Measurements from ENCODE around the gene ZNF710. TPM values are rescaled to one million over a fixed set of nuclear protein-coding genes. Genes with fewer than 3 reads are reported as not detected.

The ZNF710 gene
- total RNA-seq, 2 experiments from 2014 or later: 13.8 to 19.0 TPM

DNA sequence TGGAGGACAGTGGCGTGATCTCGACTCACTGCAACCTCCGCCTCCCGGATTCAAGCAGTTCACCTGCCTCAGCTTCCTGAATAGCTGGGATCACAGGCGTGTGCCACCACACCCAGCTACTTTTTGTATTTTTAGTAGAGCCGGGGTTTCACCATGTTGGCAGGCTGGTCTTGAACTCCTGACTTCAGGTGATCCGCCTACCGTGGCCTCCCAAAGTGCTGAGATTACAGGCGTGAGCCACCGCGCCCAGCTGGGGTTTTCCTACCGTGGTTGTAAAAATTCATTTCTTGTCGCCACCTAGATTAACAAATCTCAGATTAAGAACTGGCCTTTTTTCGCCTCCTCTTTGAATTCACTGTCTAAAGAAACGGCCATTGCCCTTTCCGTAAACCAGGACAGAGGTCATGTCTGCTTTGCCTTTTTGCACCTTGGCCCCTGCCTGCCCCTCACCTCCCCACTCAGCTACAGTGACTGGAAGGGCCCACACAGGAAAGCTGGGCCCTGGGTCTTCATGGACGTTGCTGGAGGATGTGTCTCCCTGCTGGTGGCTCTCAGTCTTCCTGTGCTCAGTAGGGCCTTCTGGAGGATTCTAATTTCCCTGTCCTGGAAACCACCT is 17.2 kb downstream of the ZNF710 start:
- Histone ChIP-seq H3K9me3 (ENCODE audit: low read length) (no peaks in the 10 kb centered on the region; the same call in 1 of the 2 replicates), H3K79me2 (ENCODE audit: insufficient read depth, low read depth, low read length) (peaks cover 14% of the 10 kb centered on the region; the same call in 1 of the 2 replicates), H4K20me1 (ENCODE audit: insufficient read depth, low read length) (peaks cover 5% of the 10 kb centered on the region), H3K27ac (ENCODE audit: low read depth, low read length, poor library complexity, severe bottlenecking) (no peak overlapping the region), H2AFZ (ENCODE audit: low read length) (no peak overlapping the region), H3K4me2 (ENCODE audit: low read length) (no peak overlapping the region), H3K36me3 (ENCODE audit: insufficient read depth, low read length) (no peaks in the 10 kb centered on the region), H3K9me2 (ENCODE audit: insufficient read depth, low read length) (no peaks in the 10 kb centered on the region), H3K4me1 (ENCODE audit: insufficient read depth, low read length, poor library complexity, severe bottlenecking) (no peaks in the 10 kb centered on the region), H3K4me3 (ENCODE audit: low read depth, low read length, poor library complexity, severe bottlenecking) (no peak overlapping the region)
- BruUV-seq (replicated peaks): no TSS peak
- no peak for TF ChIP-seq EZH2phosphoT487 (IDR thresholded peaks at IDR 0.05; ENCODE audit: borderline replicate concordance, low read depth, low read length)
- TF ChIP-seq, protein P1, sequence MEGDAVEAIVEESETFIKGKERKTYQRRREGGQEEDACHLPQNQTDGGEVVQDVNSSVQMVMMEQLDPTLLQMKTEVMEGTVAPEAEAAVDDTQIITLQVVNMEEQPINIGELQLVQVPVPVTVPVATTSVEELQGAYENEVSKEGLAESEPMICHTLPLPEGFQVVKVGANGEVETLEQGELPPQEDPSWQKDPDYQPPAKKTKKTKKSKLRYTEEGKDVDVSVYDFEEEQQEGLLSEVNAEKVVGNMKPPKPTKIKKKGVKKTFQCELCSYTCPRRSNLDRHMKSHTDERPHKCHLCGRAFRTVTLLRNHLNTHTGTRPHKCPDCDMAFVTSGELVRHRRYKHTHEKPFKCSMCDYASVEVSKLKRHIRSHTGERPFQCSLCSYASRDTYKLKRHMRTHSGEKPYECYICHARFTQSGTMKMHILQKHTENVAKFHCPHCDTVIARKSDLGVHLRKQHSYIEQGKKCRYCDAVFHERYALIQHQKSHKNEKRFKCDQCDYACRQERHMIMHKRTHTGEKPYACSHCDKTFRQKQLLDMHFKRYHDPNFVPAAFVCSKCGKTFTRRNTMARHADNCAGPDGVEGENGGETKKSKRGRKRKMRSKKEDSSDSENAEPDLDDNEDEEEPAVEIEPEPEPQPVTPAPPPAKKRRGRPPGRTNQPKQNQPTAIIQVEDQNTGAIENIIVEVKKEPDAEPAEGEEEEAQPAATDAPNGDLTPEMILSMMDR (conservative IDR thresholded peaks at IDR 0.05; ENCODE audit: low read length): no peak
- no peak for DNase-seq (ENCODE audit: low spot score)
- POLR2A ChIA-PET: interaction anchor here (0.7 to 1.1 kb wide), 5 partner anchors 11 to 1047 kb away, joined by 3 to 4 read pairs (median 4); no protein-coding TSS in a partner anchor
- CTCF ChIA-PET (ENCODE audit: unreplicated experiment): no interaction called here
- intact Hi-C loops (cut with micrococcal nuclease; ENCODE audit: unreplicated experiment): no loop called here

DNA sequence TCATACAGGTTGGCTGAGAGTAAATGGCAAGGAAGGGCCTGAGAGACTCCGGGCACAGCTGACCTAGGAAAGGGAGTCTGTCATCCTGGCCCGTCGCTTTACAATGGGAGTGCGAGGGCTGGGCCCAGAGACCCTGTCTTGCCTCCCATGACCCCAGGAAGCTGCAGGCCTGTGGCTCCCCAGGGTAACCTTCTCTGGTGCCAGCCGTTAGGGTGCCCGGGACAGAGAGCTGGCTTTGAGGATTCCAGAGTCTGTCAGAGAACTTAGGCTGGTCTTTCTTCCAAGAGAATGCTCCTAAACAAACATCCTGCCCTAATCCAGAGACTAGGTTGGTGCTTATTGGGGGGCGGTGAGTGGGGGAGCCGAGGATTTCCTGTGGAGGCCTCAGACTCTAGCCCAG is 18.5 kb downstream of the ZNF710 start:
- Histone ChIP-seq H4K20me1 (ENCODE audit: insufficient read depth, low read length) (peaks cover 5% of the 10 kb centered on the region), H3K4me3 (ENCODE audit: low read depth, low read length, poor library complexity, severe bottlenecking) (no peak overlapping the region), H3K9me2 (ENCODE audit: insufficient read depth, low read length) (no peaks in the 10 kb centered on the region), H3K4me1 (ENCODE audit: insufficient read depth, low read length, poor library complexity, severe bottlenecking) (no peaks in the 10 kb centered on the region), H3K4me2 (ENCODE audit: low read length) (no peak overlapping the region), H3K79me2 (ENCODE audit: insufficient read depth, low read depth, low read length) (peaks cover 8% of the 10 kb centered on the region; the same call in 1 of the 2 replicates), H3K27ac (ENCODE audit: low read depth, low read length, poor library complexity, severe bottlenecking) (no peak overlapping the region), H3K36me3 (ENCODE audit: insufficient read depth, low read length) (no peaks in the 10 kb centered on the region), H3K9me3 (ENCODE audit: low read length) (no peaks in the 10 kb centered on the region), H2AFZ (ENCODE audit: low read length) (no peak overlapping the region)
- ChIA-PET POLR2A (interaction anchor here (0.6 to 1.0 kb wide), 4 partner anchors 24 to 67 kb away, joined by 3 to 5 read pairs (median 4); no protein-coding TSS in a partner anchor), CTCF (ENCODE audit: unreplicated experiment) (no interaction called here)
- intact Hi-C loops (cut with micrococcal nuclease; ENCODE audit: unreplicated experiment): no loop called here
- no TSS peak for BruUV-seq (replicated peaks)
- TF ChIP-seq, protein P1 (conservative IDR thresholded peaks at IDR 0.05; ENCODE audit: low read length): no peak
- TF ChIP-seq EZH2phosphoT487 (IDR thresholded peaks at IDR 0.05; ENCODE audit: borderline replicate concordance, low read depth, low read length): no peak
- no peak for DNase-seq (ENCODE audit: low spot score)

DNA sequence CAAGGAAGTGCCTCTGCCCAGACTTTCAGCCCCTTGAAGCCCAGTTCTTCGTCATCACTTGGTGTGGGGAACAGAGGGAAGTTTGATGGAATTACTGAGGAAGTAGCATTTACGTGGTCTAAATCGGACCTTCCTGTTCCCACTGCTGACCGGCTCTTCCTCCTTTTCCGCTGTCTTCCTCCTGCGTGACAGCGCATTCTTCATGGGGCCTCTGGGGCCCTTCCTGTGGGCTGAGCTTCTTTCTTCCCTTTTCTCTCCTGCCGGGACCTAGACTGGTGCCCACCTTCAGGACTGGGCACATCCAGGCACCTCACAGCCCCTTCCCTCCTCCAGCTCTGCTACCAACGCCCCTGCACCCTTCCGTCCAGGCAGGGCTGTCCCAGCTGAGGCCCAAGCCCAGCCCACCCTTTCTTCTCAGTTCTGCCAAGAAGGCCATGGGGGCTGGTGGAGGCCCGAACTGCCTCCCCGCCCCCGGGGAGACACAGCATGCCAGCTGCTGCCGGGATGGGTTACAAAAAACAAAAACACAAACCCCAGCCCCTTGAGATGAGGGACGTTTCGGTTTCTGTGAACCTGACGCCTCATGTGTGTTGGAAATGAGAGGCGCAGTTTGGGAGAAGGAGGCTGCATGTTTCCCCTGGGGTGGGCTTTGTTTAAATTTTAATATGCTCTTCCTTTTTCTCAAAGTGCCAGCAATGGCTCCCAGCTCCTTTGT is 19.1 kb downstream of the ZNF710 start:
- no peak for DNase-seq (ENCODE audit: low spot score)
- no peaks in the 10 kb centered on the region for H3K9me3 ChIP-seq (ENCODE audit: low read length)
- no peak overlapping the region for H3K27ac ChIP-seq (ENCODE audit: low read depth, low read length, poor library complexity, severe bottlenecking)
- H4K20me1 ChIP-seq (ENCODE audit: insufficient read depth, low read length): peaks cover 5% of the 10 kb centered on the region
- H3K36me3 ChIP-seq (ENCODE audit: insufficient read depth, low read length): no peaks in the 10 kb centered on the region
- no peak overlapping the region for H3K4me3 ChIP-seq (ENCODE audit: low read depth, low read length, poor library complexity, severe bottlenecking)
- H3K4me2 ChIP-seq (ENCODE audit: low read length): no peak overlapping the region
- no peak overlapping the region for H2AFZ ChIP-seq (ENCODE audit: low read length)
- POLR2A ChIA-PET: interaction anchor here (0.6 kb wide), 1 partner anchor 50 kb away, joined by 3 read pairs; no protein-coding TSS in a partner anchor
- CTCF ChIA-PET (ENCODE audit: unreplicated experiment): no interaction called here
- TF ChIP-seq, protein P1 (conservative IDR thresholded peaks at IDR 0.05; ENCODE audit: low read length): no peak
- no peak for TF ChIP-seq EZH2phosphoT487 (IDR thresholded peaks at IDR 0.05; ENCODE audit: borderline replicate concordance, low read depth, low read length)
- no TSS peak for BruUV-seq (replicated peaks)
- intact Hi-C loops (cut with micrococcal nuclease; ENCODE audit: unreplicated experiment): no loop called here
- H3K9me2 ChIP-seq (ENCODE audit: insufficient read depth, low read length): no peaks in the 10 kb centered on the region
- no peaks in the 10 kb centered on the region for H3K4me1 ChIP-seq (ENCODE audit: insufficient read depth, low read length, poor library complexity, severe bottlenecking)
- peaks cover 8% of the 10 kb centered on the region; the same call in 1 of the 2 replicates for H3K79me2 ChIP-seq (ENCODE audit: insufficient read depth, low read depth, low read length)

Data from OCI-LY7 (cell line).